ENCODE results near the gene MACIR. TPM values are rescaled to one million over a fixed set of nuclear protein-coding genes. Genes with fewer than 3 reads are reported as not detected.
A peak's percentile ranks its signal among the peaks of the same experiment; 100 is the strongest.

MACIR gene
- total RNA-seq, 1 donor from 2014 or later = 8.0 TPM

GRCh38 chr5:103245761-103246160 is 12.8 kb upstream of the MACIR start:
- no peak for DNase-seq (ENCODE audit: low read depth)

- no peak for DNase-seq (ENCODE audit: low read depth)
Observed at GRCh38 chr5:103247118-103247517, 11.4 kb upstream of the MACIR start.

- DNase-seq (ENCODE audit: low read depth) = no peak
Observed at GRCh38 chr5:103249068-103249467, 9.5 kb upstream of the MACIR start.

GRCh38 chr5:103254921-103255320 is 3.6 kb upstream of the MACIR start:
- DNase-seq (ENCODE audit: low read depth) = no peak

GRCh38 chr5:103255691-103256090 is 2.9 kb upstream of the MACIR start:
- no peak for DNase-seq (ENCODE audit: low read depth)

GRCh38 chr5:103256178-103256577 is 2.4 kb upstream of the MACIR start:
- DNase-seq (ENCODE audit: low read depth) = peak; percentile 12

- peak; percentile 57 for DNase-seq (ENCODE audit: low read depth)
Observed at GRCh38 chr5:103258957-103259704, 568 bp downstream of the MACIR start.

- DNase-seq (ENCODE audit: low read depth) = no peak
Observed at GRCh38 chr5:103259705-103260355, 1.3 kb downstream of the MACIR start.

- DNase-seq (ENCODE audit: low read depth) = no peak
Observed at GRCh38 chr5:103260951-103261350, 2.4 kb downstream of the MACIR start.

- peak; percentile 23 for DNase-seq (ENCODE audit: low read depth)
Observed at GRCh38 chr5:103262422-103262871, 3.9 kb downstream of the MACIR start.

- no peak for DNase-seq (ENCODE audit: low read depth)
Observed at GRCh38 chr5:103263054-103263453, 4.5 kb downstream of the MACIR start.

- no peak for DNase-seq (ENCODE audit: low read depth)
Observed at GRCh38 chr5:103264508-103264907, 5.9 kb downstream of the MACIR start.

GRCh38 chr5:103270581-103270980 is 12.0 kb downstream of the MACIR start:
- DNase-seq (ENCODE audit: low read depth) = no peak

GRCh38 chr5:103271570-103272289 is 13.2 kb downstream of the MACIR start:
- peak; percentile 5 for DNase-seq (ENCODE audit: low read depth)

- no peak for DNase-seq (ENCODE audit: low read depth)
Observed at GRCh38 chr5:103272377-103272776, 13.8 kb downstream of the MACIR start.

- DNase-seq (ENCODE audit: low read depth) = no peak
Observed at GRCh38 chr5:103273952-103274351, 15.4 kb downstream of the MACIR start.

GRCh38 chr5:103275851-103276250 is 17.3 kb downstream of the MACIR start:
- DNase-seq (ENCODE audit: low read depth) = no peak

- DNase-seq (ENCODE audit: low read depth) = no peak
Observed at GRCh38 chr5:103280967-103281366, 22.4 kb downstream of the MACIR start.

GRCh38 chr5:103283120-103283519 is 24.6 kb downstream of the MACIR start:
- DNase-seq (ENCODE audit: low read depth) = no peak

GRCh38 chr5:103283869-103284268 is 25.3 kb downstream of the MACIR start:
- DNase-seq (ENCODE audit: low read depth) = no peak

- DNase-seq (ENCODE audit: low read depth) = no peak
Observed at GRCh38 chr5:103286622-103287021, 28.1 kb downstream of the MACIR start.

- no peak for DNase-seq (ENCODE audit: low read depth)
Observed at GRCh38 chr5:103289024-103289423, 30.5 kb downstream of the MACIR start.
